GM18526 (cell line): ENCODE measurements around the gene ANKH.

ENCODE experiments used
- POLR2A ChIP-seq: IDR thresholded peaks from 3 replicates; pipeline ENCODE4 v1.6.1; 2011; ENCODE audit not compliant: insufficient read length; ENCODE audit errors: extremely low read depth

The ANKH gene

GRCh38 chr5:14664270-14665100 lies 207.1 kb downstream of the ANKH start, which contains the start of gene OTULIN:
Gene OTULIN, plus strand, starts transcription at chr5:14664718. Its CDS starts 108 bp downstream, at chr5:14664826.
- peak; percentile 86 for TF ChIP-seq POLR2A

GRCh38 chr5:14663734-14664269 lies 207.8 kb downstream of the ANKH start:
- TF ChIP-seq POLR2A, result no peak

GRCh38 chr5:14662721-14663260 lies 208.8 kb downstream of the ANKH start:
- TF ChIP-seq POLR2A, result no peak

- TF ChIP-seq POLR2A, result no peak
Measured at GRCh38 chr5:14660833-14661232, 210.7 kb downstream of the ANKH start.

GRCh38 chr5:14659821-14660607 lies 211.6 kb downstream of the ANKH start:
- no peak for TF ChIP-seq POLR2A

- TF ChIP-seq POLR2A, result no peak
Measured at GRCh38 chr5:14656898-14657297, 214.7 kb downstream of the ANKH start.

GRCh38 chr5:14655146-14655741 lies 216.3 kb downstream of the ANKH start:
- TF ChIP-seq POLR2A, result no peak
